Measurements from ENCODE around the gene ELSPBP1. TPM values are rescaled to one million over a fixed set of nuclear protein-coding genes. Genes with fewer than 3 reads are reported as not detected.

The ELSPBP1 gene
- polyA plus RNA-seq, 1 of the 3 experiments (the other 2 are of a cell fraction): not detected

DNA sequence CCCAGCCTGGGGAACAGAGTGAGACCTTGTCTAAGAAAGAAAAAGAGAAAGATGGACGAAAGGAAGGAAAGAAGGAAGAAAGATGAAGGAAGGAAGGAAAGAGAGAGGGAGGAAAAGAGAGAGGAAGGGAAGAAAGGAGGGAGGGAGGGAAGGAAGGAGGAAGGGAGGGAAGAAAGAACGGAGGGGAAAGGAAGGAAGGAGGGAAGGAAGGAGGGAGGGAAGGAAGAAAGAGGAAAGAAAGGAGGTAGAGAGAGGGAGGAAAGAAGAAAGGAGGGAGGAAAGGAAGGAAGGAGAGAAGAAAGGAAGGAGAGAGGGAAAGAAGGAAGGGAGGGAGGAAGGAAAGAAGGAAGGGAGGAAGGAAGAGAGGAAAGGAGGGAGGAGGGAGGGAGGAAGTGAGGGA, 28.6 kb downstream of the ELSPBP1 start (continued):
- TF ChIP-seq, protein P1, sequence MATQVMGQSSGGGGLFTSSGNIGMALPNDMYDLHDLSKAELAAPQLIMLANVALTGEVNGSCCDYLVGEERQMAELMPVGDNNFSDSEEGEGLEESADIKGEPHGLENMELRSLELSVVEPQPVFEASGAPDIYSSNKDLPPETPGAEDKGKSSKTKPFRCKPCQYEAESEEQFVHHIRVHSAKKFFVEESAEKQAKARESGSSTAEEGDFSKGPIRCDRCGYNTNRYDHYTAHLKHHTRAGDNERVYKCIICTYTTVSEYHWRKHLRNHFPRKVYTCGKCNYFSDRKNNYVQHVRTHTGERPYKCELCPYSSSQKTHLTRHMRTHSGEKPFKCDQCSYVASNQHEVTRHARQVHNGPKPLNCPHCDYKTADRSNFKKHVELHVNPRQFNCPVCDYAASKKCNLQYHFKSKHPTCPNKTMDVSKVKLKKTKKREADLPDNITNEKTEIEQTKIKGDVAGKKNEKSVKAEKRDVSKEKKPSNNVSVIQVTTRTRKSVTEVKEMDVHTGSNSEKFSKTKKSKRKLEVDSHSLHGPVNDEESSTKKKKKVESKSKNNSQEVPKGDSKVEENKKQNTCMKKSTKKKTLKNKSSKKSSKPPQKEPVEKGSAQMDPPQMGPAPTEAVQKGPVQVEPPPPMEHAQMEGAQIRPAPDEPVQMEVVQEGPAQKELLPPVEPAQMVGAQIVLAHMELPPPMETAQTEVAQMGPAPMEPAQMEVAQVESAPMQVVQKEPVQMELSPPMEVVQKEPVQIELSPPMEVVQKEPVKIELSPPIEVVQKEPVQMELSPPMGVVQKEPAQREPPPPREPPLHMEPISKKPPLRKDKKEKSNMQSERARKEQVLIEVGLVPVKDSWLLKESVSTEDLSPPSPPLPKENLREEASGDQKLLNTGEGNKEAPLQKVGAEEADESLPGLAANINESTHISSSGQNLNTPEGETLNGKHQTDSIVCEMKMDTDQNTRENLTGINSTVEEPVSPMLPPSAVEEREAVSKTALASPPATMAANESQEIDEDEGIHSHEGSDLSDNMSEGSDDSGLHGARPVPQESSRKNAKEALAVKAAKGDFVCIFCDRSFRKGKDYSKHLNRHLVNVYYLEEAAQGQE (IDR thresholded peaks at IDR 0.05; ENCODE audit: low read depth, low read length): no peak
- TF ChIP-seq TCF12 (IDR thresholded peaks at IDR 0.05): no peak
- TF ChIP-seq, protein P2, sequence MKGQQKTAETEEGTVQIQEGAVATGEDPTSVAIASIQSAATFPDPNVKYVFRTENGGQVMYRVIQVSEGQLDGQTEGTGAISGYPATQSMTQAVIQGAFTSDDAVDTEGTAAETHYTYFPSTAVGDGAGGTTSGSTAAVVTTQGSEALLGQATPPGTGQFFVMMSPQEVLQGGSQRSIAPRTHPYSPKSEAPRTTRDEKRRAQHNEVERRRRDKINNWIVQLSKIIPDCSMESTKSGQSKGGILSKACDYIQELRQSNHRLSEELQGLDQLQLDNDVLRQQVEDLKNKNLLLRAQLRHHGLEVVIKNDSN (IDR thresholded peaks at IDR 0.05; ENCODE audit: borderline replicate concordance, low read depth): no peak
- TF ChIP-seq, protein P3, sequence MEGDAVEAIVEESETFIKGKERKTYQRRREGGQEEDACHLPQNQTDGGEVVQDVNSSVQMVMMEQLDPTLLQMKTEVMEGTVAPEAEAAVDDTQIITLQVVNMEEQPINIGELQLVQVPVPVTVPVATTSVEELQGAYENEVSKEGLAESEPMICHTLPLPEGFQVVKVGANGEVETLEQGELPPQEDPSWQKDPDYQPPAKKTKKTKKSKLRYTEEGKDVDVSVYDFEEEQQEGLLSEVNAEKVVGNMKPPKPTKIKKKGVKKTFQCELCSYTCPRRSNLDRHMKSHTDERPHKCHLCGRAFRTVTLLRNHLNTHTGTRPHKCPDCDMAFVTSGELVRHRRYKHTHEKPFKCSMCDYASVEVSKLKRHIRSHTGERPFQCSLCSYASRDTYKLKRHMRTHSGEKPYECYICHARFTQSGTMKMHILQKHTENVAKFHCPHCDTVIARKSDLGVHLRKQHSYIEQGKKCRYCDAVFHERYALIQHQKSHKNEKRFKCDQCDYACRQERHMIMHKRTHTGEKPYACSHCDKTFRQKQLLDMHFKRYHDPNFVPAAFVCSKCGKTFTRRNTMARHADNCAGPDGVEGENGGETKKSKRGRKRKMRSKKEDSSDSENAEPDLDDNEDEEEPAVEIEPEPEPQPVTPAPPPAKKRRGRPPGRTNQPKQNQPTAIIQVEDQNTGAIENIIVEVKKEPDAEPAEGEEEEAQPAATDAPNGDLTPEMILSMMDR (IDR thresholded peaks at IDR 0.05): no peak
- no peak for TF ChIP-seq RCOR1 (IDR thresholded peaks at IDR 0.05; ENCODE audit: low read length)
- no peak for TF ChIP-seq MEF2A (IDR thresholded peaks at IDR 0.05; ENCODE audit: borderline replicate concordance, low read depth)
- TF ChIP-seq SIN3A (IDR thresholded peaks at IDR 0.05; ENCODE audit: borderline replicate concordance, low read depth, low read length): no peak
- no peak for TF ChIP-seq MXI1 (IDR thresholded peaks at IDR 0.05; ENCODE audit: low read depth, low read length)

DNA sequence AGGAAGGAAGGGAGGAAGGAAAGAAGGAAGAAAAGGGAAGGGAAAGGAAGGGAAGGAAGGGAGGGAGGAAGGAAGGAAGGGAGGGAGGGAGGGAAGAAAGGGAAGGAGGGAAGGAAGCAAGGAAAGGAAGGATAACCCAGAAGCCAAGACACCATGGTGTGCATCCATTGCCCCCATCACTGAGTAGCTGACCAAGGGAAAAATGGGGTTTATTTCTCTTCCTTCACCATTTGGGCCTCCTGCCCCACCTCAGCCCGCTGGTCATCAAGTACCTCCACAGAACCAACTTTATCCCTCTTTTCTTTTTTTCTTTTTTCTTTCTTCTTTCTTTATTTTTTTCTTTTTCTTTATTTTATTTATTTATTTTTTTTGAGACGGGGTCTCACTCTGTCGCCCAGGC, 29.1 kb downstream of the ELSPBP1 start:
- CTCF ChIA-PET: interaction anchor here (1.5 kb wide), 1 partner anchor 60 kb away, joined by 3 read pairs; no protein-coding TSS in a partner anchor
- Histone ChIP-seq H4K20me1 (ENCODE audit: insufficient read depth) (no peaks in the 10 kb centered on the region), H3K9ac (no peak overlapping the region), H3K4me2 (no peak overlapping the region), H3K27me3 (ENCODE audit: insufficient read depth) (peaks cover 54% of the 10 kb centered on the region), H3K4me1 (ENCODE audit: control insufficient read depth in 1 of 2, insufficient read depth in 2 of 2, low read depth in 1 of 2, low read length in 1 of 2) (no peaks in the 10 kb centered on the region), H3K4me3 (ENCODE audit: low read depth in 2 of 2, low read length in 1 of 2) (no peak overlapping the region), H3F3A (replicated peaks; ENCODE audit: insufficient read depth) (no peaks in the 10 kb centered on the region), H3K36me3 (replicated peaks in 1 of 2; ENCODE audit: control insufficient read depth in 1 of 2, insufficient read depth in 2 of 2, low read length in 1 of 2) (no peaks in the 10 kb centered on the region), H3K9me2 (no peaks in the 10 kb centered on the region), H3K27ac (ENCODE audit: low read depth in 2 of 2, low read length in 1 of 2) (no peak overlapping the region), H3K9me3 (no peaks in the 10 kb centered on the region), H3K79me2 (ENCODE audit: insufficient read depth) (no peaks in the 10 kb centered on the region), H2AFZ (ENCODE audit: low read depth) (no peak overlapping the region)
- WGBS (ENCODE audit: low lambda C conversion rate): 3% methylated on average over 3 of the region's 3 CpGs
- no peak for TF ChIP-seq SIN3A (IDR thresholded peaks at IDR 0.05; ENCODE audit: borderline replicate concordance, low read depth, low read length)
- TF ChIP-seq, protein P2 (IDR thresholded peaks at IDR 0.05; ENCODE audit: borderline replicate concordance, low read depth): no peak
- TF ChIP-seq, protein P4, sequence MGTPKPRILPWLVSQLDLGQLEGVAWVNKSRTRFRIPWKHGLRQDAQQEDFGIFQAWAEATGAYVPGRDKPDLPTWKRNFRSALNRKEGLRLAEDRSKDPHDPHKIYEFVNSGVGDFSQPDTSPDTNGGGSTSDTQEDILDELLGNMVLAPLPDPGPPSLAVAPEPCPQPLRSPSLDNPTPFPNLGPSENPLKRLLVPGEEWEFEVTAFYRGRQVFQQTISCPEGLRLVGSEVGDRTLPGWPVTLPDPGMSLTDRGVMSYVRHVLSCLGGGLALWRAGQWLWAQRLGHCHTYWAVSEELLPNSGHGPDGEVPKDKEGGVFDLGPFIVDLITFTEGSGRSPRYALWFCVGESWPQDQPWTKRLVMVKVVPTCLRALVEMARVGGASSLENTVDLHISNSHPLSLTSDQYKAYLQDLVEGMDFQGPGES (IDR thresholded peaks at IDR 0.05; ENCODE audit: low read depth, low read length): no peak
- no peak for TF ChIP-seq TEAD4 (IDR thresholded peaks at IDR 0.05; ENCODE audit: borderline replicate concordance, insufficient read depth)
- no peak for TF ChIP-seq ELF1 (IDR thresholded peaks at IDR 0.05)
- TF ChIP-seq EP300 (IDR thresholded peaks at IDR 0.05; ENCODE audit: borderline replicate concordance in 1 of 2, low read depth in 1 of 2, low read length in 1 of 2): no peak
- TF ChIP-seq GABPA (IDR thresholded peaks at IDR 0.05; ENCODE audit: low read depth): no peak
- TF ChIP-seq, protein P5, sequence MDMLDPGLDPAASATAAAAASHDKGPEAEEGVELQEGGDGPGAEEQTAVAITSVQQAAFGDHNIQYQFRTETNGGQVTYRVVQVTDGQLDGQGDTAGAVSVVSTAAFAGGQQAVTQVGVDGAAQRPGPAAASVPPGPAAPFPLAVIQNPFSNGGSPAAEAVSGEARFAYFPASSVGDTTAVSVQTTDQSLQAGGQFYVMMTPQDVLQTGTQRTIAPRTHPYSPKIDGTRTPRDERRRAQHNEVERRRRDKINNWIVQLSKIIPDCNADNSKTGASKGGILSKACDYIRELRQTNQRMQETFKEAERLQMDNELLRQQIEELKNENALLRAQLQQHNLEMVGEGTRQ (IDR thresholded peaks at IDR 0.05; ENCODE audit: borderline replicate concordance, low read depth, low read length): no peak
- no peak for TF ChIP-seq NRF1 (IDR thresholded peaks at IDR 0.05; ENCODE audit: low read depth, low read length)
- no peak for TF ChIP-seq RAD21 (IDR thresholded peaks at IDR 0.05; ENCODE audit: low read length)
- no peak for TF ChIP-seq GATA2 (CRISPR knock-in tag; IDR thresholded peaks at IDR 0.05)
- TF ChIP-seq, protein P6, sequence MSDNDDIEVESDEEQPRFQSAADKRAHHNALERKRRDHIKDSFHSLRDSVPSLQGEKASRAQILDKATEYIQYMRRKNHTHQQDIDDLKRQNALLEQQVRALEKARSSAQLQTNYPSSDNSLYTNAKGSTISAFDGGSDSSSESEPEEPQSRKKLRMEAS (IDR thresholded peaks at IDR 0.05; ENCODE audit: low read depth): no peak
- TF ChIP-seq RCOR1 (IDR thresholded peaks at IDR 0.05; ENCODE audit: low read length): no peak
- no peak for TF ChIP-seq EZH2phosphoT487 (IDR thresholded peaks at IDR 0.05; ENCODE audit: borderline replicate concordance, low read depth)
- no peak for TF ChIP-seq POLR2AphosphoS5 (IDR thresholded peaks at IDR 0.05; ENCODE audit: low read depth, low read length)
- TF ChIP-seq SMC3 (IDR thresholded peaks at IDR 0.05; ENCODE audit: low read depth, low read length): no peak
- POLR2A ChIA-PET: no interaction called here
- DNase-seq: no peak
